Bronchial epithelial cell (primary cell): ENCODE measurements around the gene IFNW1. TPM values are rescaled to one million over a fixed set of nuclear protein-coding genes. Genes with fewer than 3 reads are reported as not detected.
"Not testable (repeated sequence)": the region's sequence is repeated elsewhere in the genome, so short reads cannot be mapped to it uniquely, and the experiment has no call there.

Experiments used
- DNase-seq: peaks from one replicate; pipeline ENCODE4 v3.0.0-alpha.2; 2010; ENCODE audit warnings: low read depth
- FAIRE-seq: peaks from 2 replicates; lab custom pipeline; 2011; peaks lifted over from hg19 to GRCh38; lab: Jason Lieb, UNC
- H3K27me3 ChIP-seq: 2 replicates; pipeline ENCODE4 v1.5.1; 2011; ENCODE audit warnings: low read length; ENCODE audit not compliant: control insufficient read depth, insufficient read depth
- H3K36me3 ChIP-seq: 2 replicates; pipeline ENCODE4 v1.5.1; 2011; ENCODE audit warnings: low read length; ENCODE audit not compliant: control insufficient read depth, insufficient read depth
- H3K4me3 ChIP-seq: 2 replicates; pipeline ENCODE4 v1.5.1; 2011; ENCODE audit warnings: mild to moderate bottlenecking, low read depth, low read length, control low read depth
- CTCF ChIP-seq: IDR thresholded peaks from 2 replicates; pipeline ENCODE4 v1.5.1; 2011; ENCODE audit warnings: mild to moderate bottlenecking, moderate library complexity, low read length, control low read depth, inconsistent platforms; ENCODE audit not compliant: insufficient read depth, severe bottlenecking
- total RNA-seq: library from RNA; depleted of rRNA; stranded (reverse); fragments of >200 nt; gene quantifications from 2 replicates; pipeline ENCODE4 v1.2.1, GENCODE V29; 2014

Gene IFNW1
- not detected in 2 replicates for total RNA-seq

GRCh38 chr9:21141427-21141882, at the start of gene IFNW1:
Gene IFNW1, minus strand, starts transcription at chr9:21141832. Its CDS starts 262 bp downstream, at chr9:21141570.
- Histone ChIP-seq H3K27me3 (no peaks in the 10 kb centered on the region), H3K4me3 (no peak within 1 kb of the TSS), H3K36me3 (no peaks in the 10 kb centered on the region)
- DNase-seq (no peak), FAIRE-seq (no peak)
- TF ChIP-seq CTCF, result peak; percentile 17

GRCh38 chr9:21187487-21187886, 45.9 kb upstream of the IFNW1 start, which contains the start of gene IFNA4:
Gene IFNA4, minus strand, starts transcription at chr9:21187587. Its CDS starts 56 bp downstream, at chr9:21187531.
- not testable (repeated sequence) for DNase-seq, H3K4me3 ChIP-seq, H3K36me3 ChIP-seq, H3K27me3 ChIP-seq, FAIRE-seq

DNA sequence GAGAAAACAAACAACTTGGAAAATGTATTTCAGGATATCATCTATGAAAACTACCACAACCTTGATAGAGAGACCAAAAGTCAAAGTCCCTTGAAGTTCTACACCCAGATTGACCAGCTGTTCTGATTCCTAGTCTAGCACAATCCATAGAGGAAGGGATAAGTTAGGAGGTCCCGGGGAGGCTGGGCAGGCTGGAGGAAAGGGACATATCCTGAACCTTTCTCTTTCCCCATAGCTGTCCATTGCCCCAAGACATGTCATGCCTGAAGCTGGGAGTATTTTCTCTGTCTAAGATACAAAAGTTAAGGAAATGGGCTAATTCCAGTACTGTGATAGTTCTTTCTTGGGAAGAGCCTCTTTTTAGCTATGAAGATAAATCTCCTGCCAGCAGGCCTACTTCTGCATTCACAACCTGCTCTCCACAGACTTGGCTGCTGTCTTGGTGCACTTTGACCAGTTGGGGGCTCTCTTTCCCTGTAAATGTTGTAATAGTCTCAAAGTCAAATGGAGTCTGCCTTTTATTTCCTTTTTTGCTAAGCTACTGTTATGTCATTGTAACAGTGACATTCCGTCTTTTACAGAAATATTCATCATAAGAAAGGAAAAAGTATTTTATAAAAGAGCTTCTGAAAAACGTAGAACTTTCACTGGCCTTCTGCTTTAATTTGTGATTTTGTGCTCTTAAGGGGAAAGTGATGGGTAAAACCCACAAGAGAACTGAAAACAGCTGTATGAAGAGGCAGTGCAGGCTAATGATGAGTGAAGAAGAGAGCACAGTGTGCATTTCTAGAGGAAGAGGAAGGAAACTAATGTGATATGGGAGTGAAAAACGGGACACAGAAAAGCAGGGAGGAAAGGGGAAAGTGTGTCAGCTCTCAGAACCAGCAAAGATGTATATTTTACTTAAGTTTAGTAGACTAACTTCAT, 41.4 kb upstream of the IFNW1 start:
- H3K27me3 ChIP-seq, FAIRE-seq, H3K36me3 ChIP-seq, H3K4me3 ChIP-seq: not testable (repeated sequence)
- TF ChIP-seq CTCF, result peak; percentile 44
- peak; percentile 15 for DNase-seq

GRCh38 chr9:21174671-21175070, 33.0 kb upstream of the IFNW1 start:
- TF ChIP-seq CTCF, result no peak
- no peaks in the 10 kb centered on the region for H3K36me3 ChIP-seq
- H3K4me3 ChIP-seq, result no peak overlapping the region
- FAIRE-seq (no peak), DNase-seq (peak; percentile 32)
- peaks cover 6% of the 10 kb centered on the region for H3K27me3 ChIP-seq

GRCh38 chr9:21172156-21172555, 30.5 kb upstream of the IFNW1 start:
- no peaks in the 10 kb centered on the region for H3K36me3 ChIP-seq
- FAIRE-seq (no peak), DNase-seq (no peak)
- H3K4me3 ChIP-seq, result no peak overlapping the region
- TF ChIP-seq CTCF, result no peak
- peaks cover 3% of the 10 kb centered on the region for H3K27me3 ChIP-seq

DNA sequence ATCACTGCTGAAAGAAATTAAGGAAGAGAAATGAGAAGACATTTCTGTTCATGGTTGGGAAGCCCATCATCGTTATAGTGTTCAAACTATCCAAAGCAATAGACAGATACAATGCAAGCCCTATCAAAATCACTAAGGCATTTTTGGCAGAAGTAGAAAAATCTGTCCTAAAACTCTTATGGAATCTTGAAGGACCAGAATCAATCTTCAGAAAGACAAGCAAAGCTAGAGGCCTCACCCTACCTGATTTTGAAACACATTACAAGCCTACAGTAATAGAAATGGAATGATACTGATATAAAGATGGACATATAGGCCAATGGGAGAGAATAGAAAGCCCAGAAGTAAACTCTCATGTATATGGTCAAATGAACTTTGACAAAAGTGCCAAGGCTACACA, 29.7 kb upstream of the IFNW1 start:
- no peaks in the 10 kb centered on the region for H3K27me3 ChIP-seq
- TF ChIP-seq CTCF, result no peak
- FAIRE-seq, result no peak
- DNase-seq, result no peak
- H3K36me3 ChIP-seq, result no peaks in the 10 kb centered on the region
- H3K4me3 ChIP-seq, result no peak overlapping the region

DNA sequence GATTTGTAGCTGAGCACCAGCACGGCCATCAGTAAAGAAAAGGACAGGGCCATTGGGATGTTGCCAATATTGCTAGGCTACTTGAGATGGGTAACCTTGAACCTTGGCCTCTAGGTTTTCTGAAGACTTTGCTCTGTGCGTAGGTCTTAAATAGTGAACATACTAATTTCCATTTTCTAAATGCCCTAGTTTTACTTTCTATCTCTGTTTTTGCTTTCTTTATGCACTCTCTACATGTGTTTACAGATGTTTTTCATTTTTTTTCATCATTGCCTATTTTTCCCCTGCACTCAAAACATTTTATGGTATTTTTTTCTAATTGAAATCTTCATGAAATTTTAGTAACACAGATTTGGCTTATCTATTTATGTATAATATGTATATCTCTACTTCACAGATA, 24.9 kb upstream of the IFNW1 start, which contains the start of gene IFNA21:
IFNA21 (minus strand) TSS at position 101 of the 400 bp plus-strand sequence; CDS start at position 53, 48 bp downstream.
- not testable (repeated sequence) for H3K4me3 ChIP-seq, FAIRE-seq, H3K36me3 ChIP-seq, H3K27me3 ChIP-seq, DNase-seq
